SU-DHL-6 (cell line): ENCODE results near the gene NIP7.

Experiments
- CTCF ChIP-seq: fragments of 200-600 bp; sonication (generic); IDR thresholded peaks from one replicate; pipeline ENCODE4 v1.5.1; 2017; ENCODE audit warnings: antibody characterized with exemption, mild to moderate bottlenecking, low read length, moderate library complexity; ENCODE audit not compliant: insufficient read depth, poor library complexity, severe bottlenecking
- EZH2phosphoT487 ChIP-seq: fragments of 200-600 bp; sonication (generic), shearing (Covaris generic); conservative IDR thresholded peaks from 2 replicates; pipeline ENCODE4 v1.6.1; 2018; ENCODE audit warnings: mild to moderate bottlenecking, antibody characterized with exemption, low read length, moderate library complexity, mixed read lengths

- no peak for TF ChIP-seq CTCF
- no peak for TF ChIP-seq EZH2phosphoT487
These were observed 33.5 kb upstream of the NIP7 start for GRCh38 chr16:69306031-69306430.
